HTERT RPE-1 (cell line): ENCODE data around the gene RGS3.
"Not testable (repeated sequence)": the region's sequence is repeated elsewhere in the genome, so short reads cannot be mapped to it uniquely, and the experiment has no call there.

Experiments used
- in situ Hi-C: fragments of 300-500 bp; cut with MboI; formaldehyde crosslinking; loops from 4 replicates; pipeline ENCODE4 v1.14.3; 2020; ENCODE audit warnings: low sequenced_read_pairs

RGS3 gene

DNA sequence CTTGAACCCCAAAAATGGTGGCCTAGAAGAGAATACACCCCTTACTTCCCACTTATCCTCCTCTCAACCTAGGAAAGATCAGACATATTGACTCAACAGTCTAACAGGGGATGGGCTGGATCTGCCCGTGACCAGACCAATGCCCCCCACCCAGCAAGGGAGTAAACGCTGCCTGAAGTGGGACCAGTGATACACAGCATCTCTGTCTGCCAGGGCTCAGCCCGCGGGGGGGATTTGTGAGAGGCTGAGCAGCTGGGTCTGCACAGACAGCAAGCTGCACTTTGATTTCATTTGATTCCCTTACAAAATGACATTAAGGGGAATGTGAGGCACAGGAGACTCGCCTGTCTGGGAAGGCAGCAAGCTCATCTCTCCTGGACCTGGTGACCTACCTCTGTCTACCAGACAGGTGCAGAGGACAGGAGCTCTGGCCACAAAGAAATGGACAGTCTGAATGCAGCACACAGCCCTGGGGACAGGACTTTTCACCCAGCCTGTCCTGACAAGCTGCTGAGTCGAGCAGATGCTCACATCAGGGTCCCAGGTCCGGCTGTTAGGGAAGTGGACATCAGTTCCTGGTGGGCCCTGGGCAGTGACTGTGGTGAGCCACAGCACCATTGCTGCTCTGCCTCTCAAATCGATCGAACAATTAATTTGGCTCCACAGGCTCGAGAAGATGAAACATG, 79.9 kb downstream of the RGS3 start:
- in situ Hi-C loops: no loop called here

DNA sequence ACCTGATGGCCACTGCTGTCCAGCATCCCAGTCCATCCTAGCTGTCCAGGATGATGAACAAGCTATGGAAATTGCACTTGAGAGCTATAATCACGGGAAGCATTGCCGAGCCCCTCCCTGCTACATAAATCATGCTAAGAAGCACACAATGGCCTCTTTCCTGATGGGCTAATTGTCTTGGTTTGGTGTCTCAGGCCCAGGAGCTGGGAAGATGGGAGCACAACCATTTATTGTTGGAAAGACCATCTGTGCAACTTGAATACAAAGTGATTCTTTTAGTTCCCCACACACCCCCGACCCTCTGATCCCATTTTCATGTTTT, 80.4 kb downstream of the RGS3 start:
- in situ Hi-C loops: no loop called here

DNA sequence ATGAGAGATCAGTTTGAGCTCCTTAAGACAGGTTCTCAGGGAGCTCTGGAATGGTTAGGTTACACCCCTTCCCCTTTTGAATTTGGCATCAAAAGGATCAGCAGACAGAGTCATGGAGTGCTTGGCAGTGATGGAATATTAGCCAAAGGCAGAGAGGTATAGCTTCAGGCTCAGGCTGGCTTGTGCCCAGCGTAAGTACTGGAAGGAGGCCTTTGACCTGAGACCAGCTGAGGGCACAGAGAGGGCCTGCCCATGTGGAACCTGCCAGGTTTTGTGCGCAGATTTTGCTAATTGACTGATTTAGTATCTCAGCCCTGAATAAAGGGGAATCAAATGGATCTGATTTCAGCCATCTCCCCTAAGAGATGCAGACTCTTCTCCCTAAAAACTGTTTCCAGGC, 81.5 kb downstream of the RGS3 start:
- in situ Hi-C loops: no loop called here

GRCh38 chr9:113546566-113546965, 83.0 kb downstream of the RGS3 start:
- in situ Hi-C loops: no loop called here

DNA sequence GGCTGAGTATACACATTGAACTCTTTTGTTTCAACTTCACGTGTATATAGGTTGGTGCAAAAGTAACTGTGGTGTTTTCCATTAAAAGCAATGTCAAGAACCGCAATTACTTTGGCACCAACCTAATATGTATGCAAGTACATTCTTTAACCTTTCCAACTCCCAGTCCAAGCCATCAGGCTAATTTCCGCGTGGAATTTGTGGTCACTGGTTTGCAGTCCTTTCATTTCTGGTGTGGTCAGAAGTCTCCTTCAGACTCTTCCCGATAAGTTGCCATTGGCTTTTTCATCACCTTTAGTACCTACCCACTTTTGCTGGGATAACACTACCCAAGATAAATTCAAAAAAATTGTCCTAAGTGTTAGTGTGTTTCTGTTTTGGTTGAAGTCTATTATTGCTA, 84.0 kb downstream of the RGS3 start:
- in situ Hi-C loops: no loop called here

GRCh38 chr9:113548221-113549041, 84.9 kb downstream of the RGS3 start:
- in situ Hi-C loops: no loop called here

DNA sequence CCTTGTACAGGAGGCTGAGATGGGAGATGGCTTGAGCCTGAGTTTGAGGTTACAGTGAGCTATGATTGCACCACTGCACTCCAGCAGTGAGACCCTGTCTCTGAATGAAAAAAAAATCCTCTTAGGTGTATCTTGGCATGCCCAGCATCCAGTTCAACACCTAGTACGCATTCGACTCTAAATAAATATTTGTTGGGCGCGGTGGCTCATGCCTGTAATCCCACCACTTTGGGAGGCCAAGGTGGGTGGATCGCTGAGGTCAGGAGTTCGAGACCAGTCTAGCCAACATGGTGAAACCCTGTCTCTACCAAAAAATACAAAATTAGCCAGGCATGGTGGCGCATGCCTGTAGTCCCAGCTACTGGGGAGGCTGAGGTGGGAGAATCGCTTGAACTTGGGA, 86.4 kb downstream of the RGS3 start:
- in situ Hi-C loops: not testable (repeated sequence)

DNA sequence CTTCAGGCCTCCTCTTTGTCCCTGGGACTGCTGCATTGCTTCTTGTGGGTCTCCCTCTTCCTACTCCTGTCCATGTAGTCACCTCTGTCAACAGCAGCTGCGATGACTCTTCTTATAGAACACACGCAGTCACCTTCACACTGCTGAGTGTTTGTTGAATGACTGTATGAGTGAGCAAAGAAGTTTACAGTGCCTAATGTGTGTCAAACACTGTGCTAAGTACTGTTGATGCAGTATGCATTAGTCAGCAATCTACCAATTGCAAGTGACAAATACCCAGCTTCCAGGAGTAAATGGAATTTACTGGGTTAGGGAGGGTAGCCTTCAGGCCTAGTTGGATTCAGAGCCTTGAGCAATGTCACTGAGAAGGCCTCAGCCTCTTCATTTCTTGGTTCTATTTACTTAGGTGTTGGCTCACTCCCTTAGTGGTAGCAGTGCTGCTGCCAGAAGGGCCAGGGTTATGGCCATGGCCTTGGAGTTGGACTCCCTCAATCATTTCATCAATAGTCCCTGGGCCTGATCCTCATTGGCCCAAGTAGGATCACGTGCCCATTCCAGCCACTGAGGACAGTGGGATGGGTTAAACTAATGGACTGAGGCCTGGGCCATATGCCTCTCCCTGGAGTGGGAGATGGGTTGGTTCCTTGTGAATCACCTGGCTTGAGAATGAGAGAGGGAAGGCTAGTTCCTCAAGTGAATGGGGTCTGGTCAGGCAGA, 93.5 kb downstream of the RGS3 start:
- in situ Hi-C loops: no loop called here

- in situ Hi-C loops: no loop called here
These were observed 95.3 kb downstream of the RGS3 start for GRCh38 chr9:113558632-113559502.

DNA sequence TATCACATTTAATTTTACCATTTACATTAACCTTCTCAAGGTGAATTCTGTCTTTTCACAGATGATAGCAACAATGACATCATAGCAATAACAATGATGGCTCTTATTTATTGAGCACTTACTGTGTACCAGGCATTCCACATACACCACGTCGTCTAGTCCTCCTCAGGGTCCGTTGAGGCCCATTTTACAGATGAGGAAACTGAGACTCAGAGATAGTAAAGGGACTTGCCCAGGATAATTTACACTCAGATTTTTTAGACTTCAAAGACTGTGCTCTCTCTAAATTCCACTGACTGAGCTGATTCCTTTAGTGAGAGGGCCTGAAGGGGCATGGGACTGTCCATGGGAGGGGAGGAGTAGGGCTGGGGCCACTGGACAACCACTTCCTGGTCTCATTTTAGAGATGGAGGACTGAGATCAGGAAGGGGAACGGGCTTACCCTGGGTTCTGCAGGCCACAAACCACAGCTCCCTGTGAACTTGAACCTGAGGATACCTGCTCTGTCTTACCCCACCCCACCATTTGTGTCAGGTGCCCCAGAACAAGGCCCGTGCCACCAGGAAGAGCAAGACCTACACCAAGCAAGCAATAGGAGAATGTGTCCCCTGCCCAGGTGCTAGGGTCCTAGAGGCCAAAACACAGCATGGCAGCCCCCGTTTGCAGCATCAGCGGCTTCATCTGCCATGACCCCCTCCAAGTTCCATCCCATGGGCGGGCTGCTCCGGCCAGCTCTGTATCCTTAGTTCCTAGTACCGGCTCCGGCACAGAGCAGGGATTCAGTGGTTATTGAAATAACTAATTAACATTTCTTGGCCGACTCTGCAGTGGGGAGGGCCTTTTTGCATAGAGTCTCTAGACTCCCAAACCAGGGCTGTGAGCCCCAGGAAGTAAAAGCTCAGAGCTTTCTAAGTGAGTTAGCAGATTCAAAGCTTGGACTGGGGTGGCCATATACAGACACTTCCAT, 96.6 kb downstream of the RGS3 start:
- in situ Hi-C loops: no loop called here

GRCh38 chr9:113562653-113563381, 99.3 kb downstream of the RGS3 start:
- in situ Hi-C loops: no loop called here

DNA sequence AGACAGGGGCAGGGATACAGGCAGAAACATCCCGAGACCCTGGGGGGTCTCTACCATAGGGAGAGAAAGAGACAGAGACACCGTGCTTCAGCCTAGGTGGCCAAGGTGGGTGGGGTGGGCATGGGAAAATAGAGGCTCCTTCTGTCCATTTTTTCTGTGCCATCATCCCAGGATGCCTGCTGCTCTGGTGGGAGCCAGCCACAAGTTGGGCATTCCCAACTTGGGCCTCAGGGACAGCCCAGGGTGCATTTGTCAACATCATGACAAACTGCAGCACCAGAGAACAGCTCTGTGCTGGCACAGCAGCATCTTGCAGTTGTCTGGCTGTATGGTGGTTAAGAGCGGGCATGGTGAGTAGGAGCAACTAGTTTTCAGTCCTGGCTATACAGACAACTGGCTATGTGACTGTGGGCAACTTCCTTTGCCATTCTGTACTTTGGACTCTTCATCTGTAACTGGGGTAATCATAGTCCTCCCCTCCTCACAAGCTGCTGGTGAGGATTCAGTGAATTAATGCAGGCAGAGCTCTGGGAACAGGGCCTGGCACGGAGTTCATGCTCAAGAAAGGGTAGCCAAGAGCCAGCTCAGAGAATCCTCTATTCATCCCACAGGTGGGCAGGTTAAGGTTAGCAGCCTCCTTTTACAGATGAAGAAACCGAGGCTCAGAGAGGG, 100.4 kb downstream of the RGS3 start:
- in situ Hi-C loops: no loop called here

DNA sequence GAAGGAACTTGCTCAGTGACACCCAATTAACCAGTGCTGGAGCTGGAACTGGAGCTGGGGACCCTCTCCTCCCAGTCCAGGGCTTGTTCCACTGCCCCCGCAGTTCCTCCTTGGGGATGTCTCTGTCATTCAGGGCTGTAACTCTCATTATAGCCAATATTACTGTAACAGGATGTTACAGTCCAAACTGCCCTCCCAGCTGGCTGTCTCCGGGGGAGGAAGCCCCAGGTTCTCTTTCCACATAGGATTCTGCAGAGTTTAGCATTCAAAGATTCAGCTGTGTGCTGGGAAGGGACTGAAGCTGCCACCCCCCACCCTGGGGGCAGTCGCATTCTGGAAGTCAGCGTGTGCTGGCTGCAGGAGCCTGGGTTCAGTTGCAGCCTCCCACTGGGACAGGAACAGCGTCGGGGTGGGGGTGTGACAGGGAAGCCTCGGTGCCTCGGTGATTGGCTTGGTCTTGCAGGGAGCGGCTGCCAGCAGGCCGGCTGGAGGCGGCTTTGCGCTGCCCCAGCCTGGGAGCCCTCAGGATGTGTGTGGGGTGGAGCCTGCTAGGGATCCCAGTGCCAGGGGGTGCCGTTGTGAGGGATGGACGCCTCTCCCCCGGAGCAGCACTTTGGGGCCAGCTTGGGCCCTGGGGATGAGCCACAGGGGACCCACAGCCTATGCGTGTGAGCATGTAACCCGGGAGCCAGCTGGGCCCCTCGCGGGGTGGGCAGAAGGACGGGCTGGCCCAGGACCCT, 101.1 kb downstream of the RGS3 start:
- in situ Hi-C loops: no loop called here

DNA sequence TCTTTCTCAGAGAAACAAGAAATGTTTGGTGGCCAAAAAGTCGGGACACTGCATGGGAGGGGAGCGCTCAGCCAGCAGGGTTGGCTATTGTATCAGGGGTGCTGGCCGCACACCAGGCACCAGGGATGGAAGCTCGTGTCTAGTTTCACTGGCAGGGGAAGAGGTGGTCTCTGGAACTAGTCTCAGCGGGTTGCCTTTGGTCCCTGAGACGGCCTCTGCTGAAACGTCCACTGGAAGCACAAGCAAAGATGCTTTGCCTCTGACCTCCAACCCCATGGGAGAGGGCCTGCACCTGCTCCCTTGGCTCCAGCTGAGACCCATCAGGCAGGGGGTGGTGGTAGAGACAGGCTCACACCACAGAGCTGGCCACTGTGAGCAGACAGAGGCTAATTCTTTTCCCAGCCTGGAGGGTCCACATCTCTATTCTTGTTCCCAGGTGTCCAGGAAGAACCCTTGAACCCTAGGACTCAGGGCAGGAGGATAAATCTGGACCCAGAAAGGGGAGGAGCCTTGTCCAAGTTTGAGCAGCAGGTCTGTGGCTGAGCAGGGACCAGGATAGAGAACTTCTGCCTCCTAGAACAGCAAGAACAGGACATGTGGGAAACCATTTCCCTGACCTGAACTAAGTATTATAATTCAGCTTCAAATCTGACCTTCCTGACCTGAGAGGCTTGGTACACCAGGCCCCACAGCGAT, 102.6 kb downstream of the RGS3 start:
- in situ Hi-C loops: no loop called here

DNA sequence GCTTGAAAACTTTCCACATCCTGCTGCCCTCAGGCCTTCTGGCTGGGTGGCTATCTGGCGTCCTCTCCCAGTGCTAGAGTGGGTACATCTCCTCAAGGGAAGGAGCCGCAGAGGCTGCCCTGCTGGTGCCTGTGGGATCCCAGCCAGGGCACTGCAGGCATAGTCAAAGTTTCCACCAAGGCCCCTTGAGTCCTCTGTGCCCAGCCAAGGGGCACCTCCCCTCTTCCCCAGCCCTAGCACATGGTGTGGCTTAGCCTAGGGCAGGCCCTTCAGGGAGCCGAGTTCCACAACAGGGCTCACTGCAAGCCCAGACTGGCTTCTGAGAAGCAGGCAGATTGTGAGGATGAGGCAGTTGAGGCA, 103.2 kb downstream of the RGS3 start:
- in situ Hi-C loops: no loop called here

DNA sequence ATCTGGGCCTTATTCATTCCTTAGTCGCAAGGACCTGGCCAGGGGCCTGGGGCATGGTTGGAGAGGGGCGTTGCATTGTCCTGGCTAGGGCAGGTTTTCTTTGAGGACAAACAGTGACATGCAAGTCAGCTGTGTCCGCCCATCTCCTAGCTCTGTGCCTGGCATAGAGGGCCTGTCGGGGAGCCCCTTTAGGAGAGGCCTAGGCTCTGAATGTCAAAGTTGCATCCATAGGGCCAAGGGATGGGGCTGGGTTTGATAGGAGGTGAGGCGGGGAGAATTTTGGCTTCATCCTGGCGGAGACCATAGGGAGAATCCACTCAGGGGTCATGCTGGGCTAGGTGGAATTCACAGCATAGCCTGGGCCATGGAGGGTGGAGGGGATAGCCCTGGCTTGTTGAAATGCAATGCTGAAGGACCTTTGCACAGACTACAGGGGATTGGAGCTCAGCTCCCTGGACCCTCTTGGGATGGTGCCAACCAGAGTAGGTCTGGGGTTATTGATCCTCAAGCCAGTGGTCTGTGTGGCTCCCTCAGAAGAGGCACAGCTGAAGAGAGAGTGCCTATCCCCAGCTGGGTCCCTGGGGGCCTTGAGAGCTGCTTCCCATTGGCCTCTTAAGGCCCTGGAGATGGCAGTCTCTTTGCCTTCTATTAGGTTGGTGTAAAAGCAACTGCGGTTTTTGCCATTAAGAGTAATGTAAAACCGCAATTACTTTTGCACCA, 104.0 kb downstream of the RGS3 start:
- in situ Hi-C loops: no loop called here

GRCh38 chr9:113568081-113568435, 104.5 kb downstream of the RGS3 start:
- in situ Hi-C loops: no loop called here
